Astrocyte (in vitro differentiated cells and primary cell): Measurements from ENCODE around the gene PDGFA. TPM values are rescaled to one million over a fixed set of nuclear protein-coding genes. Genes with fewer than 3 reads are reported as not detected.

ENCODE experiments used
- DNase-seq: peaks from one replicate; pipeline ENCODE4 v3.0.0-alpha.2; 2010; ENCODE audit warnings: low read depth
- FAIRE-seq: peaks from 2 replicates; lab custom pipeline; 2011; peaks lifted over from hg19 to GRCh38; lab: Jason Lieb, UNC
- H2AFZ ChIP-seq: 2 replicates; pipeline ENCODE4 v1.6.0; 2012; ENCODE audit warnings: low read depth, low read length, inconsistent platforms
- H3K27ac ChIP-seq: 2 replicates; pipeline ENCODE4 v1.5.1; 2011; ENCODE audit warnings: low read depth, low read length, inconsistent platforms
- H3K27me3 ChIP-seq: 2 replicates; pipeline ENCODE4 v1.6.0; 2011; ENCODE audit warnings: low read length, inconsistent platforms; ENCODE audit not compliant: insufficient read depth
- H3K36me3 ChIP-seq: 2 replicates; pipeline ENCODE4 v1.5.1; 2011; ENCODE audit warnings: low read length, inconsistent platforms; ENCODE audit not compliant: insufficient read depth
- H3K4me1 ChIP-seq: 2 replicates; pipeline ENCODE4 v1.5.1; 2011; ENCODE audit warnings: low read length, inconsistent platforms; ENCODE audit not compliant: insufficient read depth
- H3K4me2 ChIP-seq: 2 replicates; pipeline ENCODE4 v1.6.0; 2012; ENCODE audit warnings: low read length, inconsistent platforms
- H3K4me3 ChIP-seq: 2 replicates; pipeline ENCODE4 v1.5.1; 2011; ENCODE audit warnings: low read depth, mild to moderate bottlenecking, low read length, inconsistent platforms; ENCODE audit not compliant: insufficient read depth
- H3K79me2 ChIP-seq: 2 replicates; pipeline ENCODE4 v1.6.0; 2012; ENCODE audit warnings: mild to moderate bottlenecking, low read length, inconsistent platforms; ENCODE audit not compliant: insufficient read depth
- H3K9ac ChIP-seq: 2 replicates; pipeline ENCODE4 v1.6.0; 2012; ENCODE audit warnings: mild to moderate bottlenecking, low read length, inconsistent platforms
- H3K9me3 ChIP-seq: 2 replicates; pipeline ENCODE4 v1.5.1; 2012; ENCODE audit warnings: low read depth, mild to moderate bottlenecking, low read length, inconsistent platforms; ENCODE audit not compliant: insufficient read depth
- H4K20me1 ChIP-seq: 2 replicates; pipeline ENCODE4 v1.6.0; 2012; ENCODE audit warnings: low read length, inconsistent platforms; ENCODE audit not compliant: insufficient read depth
- H3K27ac Mint-ChIP-seq: one replicate; pipeline ENCODE4 v1.8.0; 2021; ENCODE audit warnings: mild to moderate bottlenecking, mixed read lengths; ENCODE audit not compliant: unreplicated experiment
- H3K27me3 Mint-ChIP-seq: one replicate; pipeline ENCODE4 v1.8.0; 2021; ENCODE audit warnings: low read depth, mixed read lengths; ENCODE audit not compliant: unreplicated experiment
- H3K36me3 Mint-ChIP-seq: one replicate; pipeline ENCODE4 v1.8.0; 2021; ENCODE audit warnings: low read depth, mixed read lengths; ENCODE audit not compliant: unreplicated experiment
- H3K4me1 Mint-ChIP-seq: one replicate; pipeline ENCODE4 v1.8.0; 2021; ENCODE audit warnings: low read depth, mixed read lengths; ENCODE audit not compliant: unreplicated experiment
- H3K4me3 Mint-ChIP-seq: one replicate; pipeline ENCODE4 v1.8.0; 2021; ENCODE audit warnings: mild to moderate bottlenecking, moderate library complexity, mixed read lengths; ENCODE audit not compliant: unreplicated experiment
- H3K9me3 Mint-ChIP-seq: one replicate; pipeline ENCODE4 v1.8.0; 2021; ENCODE audit warnings: mild to moderate bottlenecking, mixed read lengths; ENCODE audit not compliant: unreplicated experiment
- CTCF ChIP-seq: IDR thresholded peaks from 2 replicates; pipeline ENCODE4 v1.5.1; 2011; ENCODE audit warnings: low read depth, mild to moderate bottlenecking, inconsistent platforms, low read length, moderate library complexity; ENCODE audit not compliant: insufficient read depth
- EZH2 ChIP-seq: IDR thresholded peaks from 2 replicates; pipeline ENCODE4 v1.6.1; 2012; ENCODE audit warnings: mild to moderate bottlenecking, low read length, inconsistent platforms; ENCODE audit not compliant: insufficient read depth
- total RNA-seq: library from RNA; stranded (reverse); gene quantifications from 2 replicates; pipeline ENCODE4 v1.2.1, GENCODE V29; 2021

Gene PDGFA
- total RNA-seq, 1 donor from 2014 or later: 47.1 TPM

- H3K4me1 Mint-ChIP-seq: peaks cover 7% of the 10 kb centered on the region
- no peak for TF ChIP-seq CTCF
- no peak for TF ChIP-seq EZH2
- DNase-seq (no peak), FAIRE-seq (no peak)
- peaks cover 19% of the 10 kb centered on the region for H3K36me3 Mint-ChIP-seq
- H3K4me3 Mint-ChIP-seq: no peak overlapping the region
- Histone ChIP-seq H3K36me3 (no peaks in the 10 kb centered on the region), H3K4me3 (no peak overlapping the region), H3K4me2 (no peak overlapping the region), H3K27ac (no peak overlapping the region), H3K27me3 (no peaks in the 10 kb centered on the region), H2AFZ (no peak overlapping the region), H3K9me3 (no peaks in the 10 kb centered on the region), H3K4me1 (peaks cover 22% of the 10 kb centered on the region), H4K20me1 (peaks cover 74% of the 10 kb centered on the region), H3K79me2 (peaks cover 71% of the 10 kb centered on the region), H3K9ac (no peak overlapping the region)
- H3K27me3 Mint-ChIP-seq: no peaks in the 10 kb centered on the region
- H3K27ac Mint-ChIP-seq: no peak overlapping the region
- no peaks in the 10 kb centered on the region for H3K9me3 Mint-ChIP-seq
Observed at GRCh38 chr7:509426-510130, 10.1 kb downstream of the PDGFA start.

GRCh38 chr7:508461-509170 is 11.0 kb downstream of the PDGFA start:
- FAIRE-seq: no peak

More at GRCh38 chr7:508461-509170, 11.0 kb downstream of the PDGFA start:
- no peaks in the 10 kb centered on the region for H3K27me3 ChIP-seq
- Mint-ChIP-seq H3K27me3 (no peaks in the 10 kb centered on the region), H3K4me3 (no peak overlapping the region), H3K4me1 (peaks cover 5% of the 10 kb centered on the region), H3K36me3 (peaks cover 17% of the 10 kb centered on the region), H3K27ac (no peak overlapping the region), H3K9me3 (no peaks in the 10 kb centered on the region)
- peaks cover 67% of the 10 kb centered on the region for H3K79me2 ChIP-seq
- H3K4me3 ChIP-seq: no peak overlapping the region
- no peak for DNase-seq
- peaks cover 83% of the 10 kb centered on the region for H4K20me1 ChIP-seq
- no peak overlapping the region for H3K9ac ChIP-seq
- TF ChIP-seq EZH2 (no peak), CTCF (no peak)
- H3K27ac ChIP-seq: no peak overlapping the region
- no peaks in the 10 kb centered on the region for H3K36me3 ChIP-seq
- peaks cover 12% of the 10 kb centered on the region for H3K4me1 ChIP-seq
- H3K9me3 ChIP-seq: no peaks in the 10 kb centered on the region
- H3K4me2 ChIP-seq: no peak overlapping the region
- no peak overlapping the region for H2AFZ ChIP-seq
